Keratinocyte (primary cell): ENCODE measurements around the gene PDE6D. TPM values are rescaled to one million over a fixed set of nuclear protein-coding genes. Genes with fewer than 3 reads are reported as not detected.

ENCODE experiments used
- DNase-seq: peaks from one replicate; pipeline ENCODE4 v3.0.0-alpha.2; 2011; ENCODE audit warnings: low read depth, missing footprints, low spot score
- FAIRE-seq: peaks from 2 replicates; lab custom pipeline; 2011; peaks lifted over from hg19 to GRCh38; lab: Jason Lieb, UNC
- H2AFZ ChIP-seq: 2 replicates; pipeline ENCODE4 v1.6.0; 2012; ENCODE audit warnings: low read length, control low read depth, inconsistent platforms; ENCODE audit not compliant: control insufficient read depth
- H3K27ac ChIP-seq: 2 replicates; pipeline ENCODE4 v1.5.1; 2011; ENCODE audit warnings: low read length; ENCODE audit not compliant: control insufficient read depth, insufficient read depth
- H3K27me3 ChIP-seq: 3 replicates; pipeline ENCODE4 v1.6.0; 2011; ENCODE audit warnings: low read length; ENCODE audit not compliant: control insufficient read depth, insufficient read depth; ENCODE audit errors: extremely low read depth
- H3K36me3 ChIP-seq, 2 experiments: 2 replicates in 1 of 2; 3 replicates in 1 of 2; pipeline ENCODE4 v1.5.1; 2011; ENCODE audit warnings: low read length in 2 of 2, mild to moderate bottlenecking in 1 of 2; ENCODE audit not compliant: control insufficient read depth in 2 of 2, insufficient read depth in 2 of 2; ENCODE audit errors: extremely low read depth in 1 of 2
- H3K4me1 ChIP-seq: 3 replicates; pipeline ENCODE4 v1.5.1; 2011; ENCODE audit warnings: low read length; ENCODE audit not compliant: control insufficient read depth, insufficient read depth; ENCODE audit errors: extremely low read depth
- H3K4me2 ChIP-seq: 3 replicates; pipeline ENCODE4 v1.6.0; 2011; ENCODE audit warnings: low read depth, low read length; ENCODE audit not compliant: control insufficient read depth, insufficient read depth; ENCODE audit errors: extremely low read depth
- H3K4me3 ChIP-seq, 3 experiments: fragments of 200-600 bp in 1 of 3; sonication (generic) in 1 of 3; 2 replicates in 2 of 3; 3 replicates in 1 of 3; pipeline ENCODE4 v1.5.1; 2011 to 2016; ENCODE audit warnings: low read length in 3 of 3, mild to moderate bottlenecking in 3 of 3, control low read depth in 2 of 3, inconsistent platforms in 1 of 3, low read depth in 1 of 3, mixed read lengths in 1 of 3, mixed run types in 1 of 3, moderate library complexity in 1 of 3; ENCODE audit not compliant: control insufficient read depth in 2 of 3, insufficient read depth in 2 of 3; ENCODE audit errors: extremely low read depth in 1 of 3
- H3K79me2 ChIP-seq: 2 replicates; pipeline ENCODE4 v1.6.0; 2012; ENCODE audit warnings: low read length; ENCODE audit not compliant: control insufficient read depth, insufficient read depth
- H3K9ac ChIP-seq: 3 replicates; pipeline ENCODE4 v1.6.0; 2011; ENCODE audit warnings: low read length; ENCODE audit not compliant: control insufficient read depth, insufficient read depth; ENCODE audit errors: extremely low read depth
- H3K9me1 ChIP-seq: 3 replicates; pipeline ENCODE4 v1.6.0; 2011; ENCODE audit warnings: low read length; ENCODE audit not compliant: control insufficient read depth, insufficient read depth; ENCODE audit errors: extremely low read depth
- H3K9me3 ChIP-seq: 2 replicates; pipeline ENCODE4 v1.5.1; 2012; ENCODE audit warnings: low read depth, low read length; ENCODE audit not compliant: control insufficient read depth
- H4K20me1 ChIP-seq: 3 replicates; pipeline ENCODE4 v1.6.0; 2011; ENCODE audit warnings: low read length; ENCODE audit not compliant: control insufficient read depth, insufficient read depth; ENCODE audit errors: extremely low read depth
- EZH2 ChIP-seq: IDR thresholded peaks from one replicate; pipeline ENCODE4 v1.6.1; 2012; ENCODE audit warnings: inconsistent platforms, mild to moderate bottlenecking, low read length, moderate library complexity
- dilution Hi-C: fragments of 300-500 bp; cut with MboI; formaldehyde crosslinking; loops from one replicate; pipeline ENCODE4 v1.7.0; 2020; ENCODE audit warnings: low sequenced_read_pairs; ENCODE audit not compliant: extremely low pct_ligation_motif_present
- polyA plus RNA-seq, 5 experiments: library from polyadenylated mRNA; depleted of rRNA in 3 of 5; stranded (reverse) in 3 of 5; stranded (forward) in 1 of 5; unstranded in 1 of 5; fragments of >200 nt; gene quantifications; 1 replicate in 1 of 5; 2 replicates in 3 of 5; 3 replicates in 1 of 5; pipeline versions ENCODE4 v1.2.1 to v1.2.3, GENCODE V29; 2011 to 2012; ENCODE audit warnings: missing spikeins in 2 of 5, low read depth in 1 of 5, low replicate concordance in 1 of 5
- TF ChIP-seq, protein P1 (sequence below), 3 experiments: IDR thresholded peaks in 1 of 3; conservative IDR thresholded peaks in 1 of 3; optimal IDR thresholded peaks in 1 of 3; 2 replicates in 2 of 3; 3 replicates in 1 of 3; pipeline versions ENCODE3 to v1.5.1; 2011; ENCODE audit warnings: low read length in 3 of 3, mild to moderate bottlenecking in 3 of 3, moderate library complexity in 2 of 3, control low read depth in 1 of 3, inconsistent platforms in 1 of 3; ENCODE audit not compliant: insufficient read depth in 2 of 3; ENCODE audit errors: extremely low read depth in 1 of 3

Gene PDE6D
- polyA plus RNA-seq, 1 donor (not counting 4 experiments of a cell fraction or from before 2014, with no cell fraction given) = 31.6 TPM

DNA sequence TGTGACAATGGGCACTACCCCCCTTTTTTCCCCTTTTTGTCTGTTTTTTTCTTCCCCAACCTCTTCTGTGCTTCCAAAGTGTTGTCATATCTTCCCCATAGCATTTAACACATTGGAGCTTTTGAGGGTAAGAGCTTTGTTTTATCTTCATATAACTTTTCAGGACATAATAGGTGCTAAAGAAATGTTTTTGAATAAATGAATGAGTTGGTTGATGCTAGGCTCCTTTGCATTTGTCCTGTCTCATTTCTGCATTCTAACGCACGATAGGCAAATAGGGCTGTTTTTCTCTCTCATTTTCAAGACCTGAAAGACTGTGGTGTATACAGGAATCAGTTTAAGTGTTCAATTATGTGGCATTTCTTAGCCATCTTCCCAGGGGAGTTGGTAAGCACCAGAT, 4.3 kb upstream of the PDE6D start:
- H3K4me1 ChIP-seq = peaks cover 20% of the 10 kb centered on the region
- peak overlapping the region in 1 of 3 experiments; percentile 70 for H3K4me3 ChIP-seq
- no peaks in the 10 kb centered on the region for H3K9me3 ChIP-seq
- no peak for FAIRE-seq
- no peaks in the 10 kb centered on the region for H4K20me1 ChIP-seq
- no peaks in the 10 kb centered on the region for H3K9me1 ChIP-seq
- H2AFZ ChIP-seq = no peak overlapping the region
- no peaks in the 10 kb centered on the region for H3K27me3 ChIP-seq
- no peak overlapping the region for H3K9ac ChIP-seq
- H3K36me3 ChIP-seq = peaks cover 6 to 7% of the 10 kb centered on the region in 2 experiments
- no peak for TF ChIP-seq EZH2
- TF ChIP-seq, protein P1, sequence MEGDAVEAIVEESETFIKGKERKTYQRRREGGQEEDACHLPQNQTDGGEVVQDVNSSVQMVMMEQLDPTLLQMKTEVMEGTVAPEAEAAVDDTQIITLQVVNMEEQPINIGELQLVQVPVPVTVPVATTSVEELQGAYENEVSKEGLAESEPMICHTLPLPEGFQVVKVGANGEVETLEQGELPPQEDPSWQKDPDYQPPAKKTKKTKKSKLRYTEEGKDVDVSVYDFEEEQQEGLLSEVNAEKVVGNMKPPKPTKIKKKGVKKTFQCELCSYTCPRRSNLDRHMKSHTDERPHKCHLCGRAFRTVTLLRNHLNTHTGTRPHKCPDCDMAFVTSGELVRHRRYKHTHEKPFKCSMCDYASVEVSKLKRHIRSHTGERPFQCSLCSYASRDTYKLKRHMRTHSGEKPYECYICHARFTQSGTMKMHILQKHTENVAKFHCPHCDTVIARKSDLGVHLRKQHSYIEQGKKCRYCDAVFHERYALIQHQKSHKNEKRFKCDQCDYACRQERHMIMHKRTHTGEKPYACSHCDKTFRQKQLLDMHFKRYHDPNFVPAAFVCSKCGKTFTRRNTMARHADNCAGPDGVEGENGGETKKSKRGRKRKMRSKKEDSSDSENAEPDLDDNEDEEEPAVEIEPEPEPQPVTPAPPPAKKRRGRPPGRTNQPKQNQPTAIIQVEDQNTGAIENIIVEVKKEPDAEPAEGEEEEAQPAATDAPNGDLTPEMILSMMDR (optimal IDR thresholded peaks at IDR 0.05 in 1 of 3, IDR thresholded peaks at IDR 0.05 in 1 of 3, conservative IDR thresholded peaks at IDR 0.05 in 1 of 3; ENCODE audit: extremely low read depth in 1 of 3, insufficient read depth in 2 of 3, low read length in 3 of 3) = no peak
- DNase-seq = no peak
- H3K4me2 ChIP-seq = peak overlapping the region; percentile 90
- peaks cover 57% of the 10 kb centered on the region for H3K79me2 ChIP-seq
- dilution Hi-C loops = no loop called here
- no peak overlapping the region for H3K27ac ChIP-seq

DNA sequence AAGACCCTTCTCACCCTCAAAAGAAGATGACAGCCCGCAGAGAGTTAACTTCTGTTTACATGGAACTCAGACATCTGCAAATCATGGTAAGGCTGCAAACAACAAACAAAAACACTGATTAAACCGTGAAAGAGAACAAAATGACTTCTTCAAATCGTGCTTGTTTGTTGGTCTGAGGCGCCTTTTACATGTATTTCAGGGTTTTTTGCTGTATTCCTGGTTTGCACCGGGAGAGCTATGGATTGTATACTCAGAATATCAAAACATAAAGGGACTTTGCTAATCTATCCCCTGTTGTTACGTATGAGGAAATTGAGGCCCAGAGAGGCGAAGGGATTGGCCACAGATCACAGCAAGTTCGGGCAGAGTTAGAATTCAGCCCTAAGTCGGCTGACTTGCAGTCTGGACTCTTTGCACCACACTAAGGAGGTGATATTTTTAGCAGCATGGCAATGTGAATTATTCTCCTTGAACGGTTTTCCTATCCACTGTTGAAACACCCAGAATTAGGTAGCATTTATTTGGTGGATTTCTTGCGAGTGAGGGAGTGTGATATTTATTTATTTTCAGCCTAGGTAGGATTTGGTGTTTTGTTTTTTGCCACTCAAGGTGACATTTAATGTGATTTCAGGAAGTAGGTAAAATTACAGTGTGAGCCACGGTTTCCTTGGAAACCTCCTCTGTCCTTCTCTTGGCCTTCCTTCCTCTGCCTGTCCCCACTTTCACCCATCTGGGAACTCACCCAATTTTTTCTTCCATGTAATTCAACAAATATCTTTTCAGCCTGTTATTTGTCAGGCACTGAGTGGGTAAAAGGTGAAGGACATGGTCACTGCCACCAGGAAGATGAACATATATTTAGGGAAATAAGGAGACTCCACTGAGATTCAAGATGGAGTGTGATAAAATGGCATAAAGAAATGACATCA, 980 bp upstream of the PDE6D start:
- Histone ChIP-seq H3K36me3 (no peaks in the 10 kb centered on the region), H3K4me2 (peak overlapping the region; percentile 98), H2AFZ (peak overlapping the region; percentile 95), H3K4me1 (peaks cover 22% of the 10 kb centered on the region), H3K9me3 (no peaks in the 10 kb centered on the region), H3K4me3 (peak overlapping the region; percentile 73 to 98 (median 97)), H3K9me1 (no peaks in the 10 kb centered on the region), H3K27ac (peak overlapping the region; percentile 85), H3K9ac (peak overlapping the region; percentile 87), H4K20me1 (no peaks in the 10 kb centered on the region), H3K27me3 (no peaks in the 10 kb centered on the region), H3K79me2 (peaks cover 23% of the 10 kb centered on the region)
- dilution Hi-C loops = no loop called here
- DNase-seq (no peak), FAIRE-seq (peak; percentile 81)
- no peak for TF ChIP-seq EZH2
- TF ChIP-seq, protein P1 (optimal IDR thresholded peaks at IDR 0.05 in 1 of 3, IDR thresholded peaks at IDR 0.05 in 1 of 3, conservative IDR thresholded peaks at IDR 0.05 in 1 of 3; ENCODE audit: extremely low read depth in 1 of 3, insufficient read depth in 2 of 3, low read length in 3 of 3) = no peak
